ENCODE measurements around the gene SENP2. TPM values are rescaled to one million over a fixed set of nuclear protein-coding genes. Genes with fewer than 3 reads are reported as not detected.

SENP2 gene
- total and polyA plus RNA-seq, 9 of the 15 experiments (the other 6 are each of a cell fraction or from before 2014, with no cell fraction given), result 11.8 to 67.1 (median 41.1) TPM

DNA sequence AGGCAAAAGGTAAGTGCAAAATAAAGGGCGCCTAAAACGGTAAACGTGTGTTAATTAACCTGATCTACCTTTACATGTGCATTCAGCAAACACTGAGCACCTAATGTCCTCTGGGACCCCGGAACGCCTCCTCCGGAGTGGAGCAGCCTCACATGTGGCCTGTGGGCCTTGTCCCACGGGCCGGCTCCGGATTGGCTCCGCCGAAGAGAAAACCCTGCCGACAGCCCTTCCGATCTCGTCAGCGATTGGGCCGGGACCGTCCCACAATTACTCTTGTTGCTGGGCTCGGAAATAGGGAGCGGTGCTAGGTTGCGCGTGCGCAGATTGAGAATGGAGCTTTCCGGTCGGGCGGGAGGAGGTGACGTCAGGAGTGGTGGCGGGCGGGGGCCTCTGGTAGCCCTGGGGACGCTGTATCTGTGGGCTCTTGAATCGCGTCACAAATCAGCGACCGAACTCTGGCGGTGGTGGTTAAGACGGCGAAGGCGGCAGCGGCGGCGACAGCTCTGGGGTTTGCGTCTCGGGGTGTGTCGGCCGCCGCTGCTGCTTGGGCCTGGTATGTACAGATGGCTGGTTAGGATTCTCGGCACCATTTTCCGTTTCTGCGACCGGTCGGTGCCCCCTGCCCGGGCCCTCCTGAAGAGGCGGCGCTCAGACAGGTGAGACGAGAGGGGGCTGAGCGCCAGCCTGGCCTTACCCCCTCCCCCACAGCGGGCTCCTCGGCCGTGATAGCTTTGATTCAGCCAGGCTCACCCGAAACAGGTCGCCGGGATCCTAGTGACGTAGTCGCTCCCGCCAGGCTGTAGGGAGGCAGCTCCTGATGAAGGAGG lies at the start of gene SENP2 (continued):
- peak; percentile 51; the same call in 1 of the 2 replicates for TF ChIP-seq POLR2H (tag; IDR thresholded peaks at IDR 0.05; ENCODE audit: low read depth)
- TF ChIP-seq GATA2 (CRISPR knock-in tag; IDR thresholded peaks at IDR 0.05), result peak; percentile 31; the same call in 1 of the 2 replicates
- peak; percentile 90 for TF ChIP-seq L3MBTL2 (IDR thresholded peaks at IDR 0.05)
- TF ChIP-seq ATF7 (IDR thresholded peaks at IDR 0.05), result peak; percentile 98
- TF ChIP-seq ZBTB12 (CRISPR knock-in tag; IDR thresholded peaks at IDR 0.05), result peak; percentile 93
- peak; percentile 87 for TF ChIP-seq MEIS2 (IDR thresholded peaks at IDR 0.05; ENCODE audit: partially characterized antibody)
- TF ChIP-seq ZEB2 (IDR thresholded peaks at IDR 0.05), result no peak
- TF ChIP-seq NFRKB (IDR thresholded peaks at IDR 0.05; ENCODE audit: low read depth), result no peak
- no peak for TF ChIP-seq RERE (CRISPR knock-in tag; IDR thresholded peaks at IDR 0.05; ENCODE audit: borderline replicate concordance)
- no peak for TF ChIP-seq ZNF133 (CRISPR knock-in tag; IDR thresholded peaks at IDR 0.05)
- TF ChIP-seq, protein P1, sequence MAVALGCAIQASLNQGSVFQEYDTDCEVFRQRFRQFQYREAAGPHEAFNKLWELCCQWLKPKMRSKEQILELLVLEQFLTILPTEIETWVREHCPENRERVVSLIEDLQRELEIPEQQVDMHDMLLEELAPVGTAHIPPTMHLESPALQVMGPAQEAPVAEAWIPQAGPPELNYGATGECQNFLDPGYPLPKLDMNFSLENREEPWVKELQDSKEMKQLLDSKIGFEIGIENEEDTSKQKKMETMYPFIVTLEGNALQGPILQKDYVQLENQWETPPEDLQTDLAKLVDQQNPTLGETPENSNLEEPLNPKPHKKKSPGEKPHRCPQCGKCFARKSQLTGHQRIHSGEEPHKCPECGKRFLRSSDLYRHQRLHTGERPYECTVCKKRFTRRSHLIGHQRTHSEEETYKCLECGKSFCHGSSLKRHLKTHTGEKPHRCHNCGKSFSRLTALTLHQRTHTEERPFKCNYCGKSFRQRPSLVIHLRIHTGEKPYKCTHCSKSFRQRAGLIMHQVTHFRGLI (CRISPR knock-in tag; IDR thresholded peaks at IDR 0.05), result no peak
- TF ChIP-seq, protein P2, sequence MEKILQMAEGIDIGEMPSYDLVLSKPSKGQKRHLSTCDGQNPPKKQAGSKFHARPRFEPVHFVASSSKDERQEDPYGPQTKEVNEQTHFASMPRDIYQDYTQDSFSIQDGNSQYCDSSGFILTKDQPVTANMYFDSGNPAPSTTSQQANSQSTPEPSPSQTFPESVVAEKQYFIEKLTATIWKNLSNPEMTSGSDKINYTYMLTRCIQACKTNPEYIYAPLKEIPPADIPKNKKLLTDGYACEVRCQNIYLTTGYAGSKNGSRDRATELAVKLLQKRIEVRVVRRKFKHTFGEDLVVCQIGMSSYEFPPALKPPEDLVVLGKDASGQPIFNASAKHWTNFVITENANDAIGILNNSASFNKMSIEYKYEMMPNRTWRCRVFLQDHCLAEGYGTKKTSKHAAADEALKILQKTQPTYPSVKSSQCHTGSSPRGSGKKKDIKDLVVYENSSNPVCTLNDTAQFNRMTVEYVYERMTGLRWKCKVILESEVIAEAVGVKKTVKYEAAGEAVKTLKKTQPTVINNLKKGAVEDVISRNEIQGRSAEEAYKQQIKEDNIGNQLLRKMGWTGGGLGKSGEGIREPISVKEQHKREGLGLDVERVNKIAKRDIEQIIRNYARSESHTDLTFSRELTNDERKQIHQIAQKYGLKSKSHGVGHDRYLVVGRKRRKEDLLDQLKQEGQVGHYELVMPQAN (IDR thresholded peaks at IDR 0.05; ENCODE audit: borderline replicate concordance), result peak; percentile 78
- peak; percentile 70 for TF ChIP-seq KHSRP (IDR thresholded peaks at IDR 0.05)
- no peak for TF ChIP-seq LARP7 (IDR thresholded peaks at IDR 0.05)
- TF ChIP-seq PATZ1 (CRISPR knock-in tag; IDR thresholded peaks at IDR 0.05; ENCODE audit: borderline replicate concordance), result no peak
- TF ChIP-seq ARID2 (IDR thresholded peaks at IDR 0.05), result no peak
